Stimulated activated CD4-positive, alpha-beta T cell treated with anti-CD3 and anti-CD28 coated beads, Interleukin-2, amount 100 ng/mL, for 24 hours (primary cell): ENCODE results near the gene MED13L.
"Not testable (repeated sequence)": the region's sequence is repeated elsewhere in the genome, so short reads cannot be mapped to it uniquely, and the experiment has no call there.

ENCODE experiments used
- DNase-seq, 2 donors: peaks; one replicate each; pipeline ENCODE4 v3.0.0-alpha.2; 2020

The MED13L gene

GRCh38 chr12:116145451-116145850 lies 132.0 kb downstream of the MED13L start:
- no peak for DNase-seq

- DNase-seq = no peak
Measured at GRCh38 chr12:116144384-116144783, 133.1 kb downstream of the MED13L start.

- DNase-seq = no peak
Measured at GRCh38 chr12:116143909-116144308, 133.6 kb downstream of the MED13L start.

- no peak for DNase-seq
Measured at GRCh38 chr12:116142936-116143898, 134.3 kb downstream of the MED13L start.

- DNase-seq = no peak
Measured at GRCh38 chr12:116141833-116142162, 135.7 kb downstream of the MED13L start.

GRCh38 chr12:116141110-116141832 lies 136.2 kb downstream of the MED13L start:
- no peak for DNase-seq

- DNase-seq = no peak
Measured at GRCh38 chr12:116140529-116140928, 137.0 kb downstream of the MED13L start.

GRCh38 chr12:116138781-116139180 lies 138.7 kb downstream of the MED13L start:
- no peak for DNase-seq

GRCh38 chr12:116138364-116138763 lies 139.1 kb downstream of the MED13L start:
- no peak for DNase-seq

GRCh38 chr12:116137318-116137717 lies 140.2 kb downstream of the MED13L start:
- no peak for DNase-seq

- DNase-seq = no peak
Measured at GRCh38 chr12:116136340-116136739, 141.2 kb downstream of the MED13L start.

GRCh38 chr12:116135209-116135930 lies 142.1 kb downstream of the MED13L start:
- DNase-seq = no peak

GRCh38 chr12:116133636-116134214 lies 143.8 kb downstream of the MED13L start:
- DNase-seq = no peak

GRCh38 chr12:116133149-116133548 lies 144.3 kb downstream of the MED13L start:
- DNase-seq = no peak

- DNase-seq = not testable (repeated sequence)
Measured at GRCh38 chr12:116131987-116132386, 145.5 kb downstream of the MED13L start.

GRCh38 chr12:116131176-116131575 lies 146.3 kb downstream of the MED13L start:
- no peak for DNase-seq

- no peak for DNase-seq
Measured at GRCh38 chr12:116130431-116130830, 147.1 kb downstream of the MED13L start.

- no peak for DNase-seq
Measured at GRCh38 chr12:116128779-116129178, 148.7 kb downstream of the MED13L start.

- DNase-seq = no peak
Measured at GRCh38 chr12:116127859-116128258, 149.6 kb downstream of the MED13L start.

GRCh38 chr12:116126610-116127009 lies 150.9 kb downstream of the MED13L start:
- DNase-seq = no peak

- DNase-seq = no peak
Measured at GRCh38 chr12:116125956-116126566, 151.4 kb downstream of the MED13L start.

- no peak for DNase-seq
Measured at GRCh38 chr12:116125084-116125483, 152.4 kb downstream of the MED13L start.
